HG03025 (cell line): ENCODE data around the gene KCNG2.

Experiments
- ATAC-seq: cut with Tn5 transposase; IDR thresholded peaks from one replicate; pipeline ENCODE4 v1.9.1; 2021; ENCODE audit warnings: mild to moderate bottlenecking, moderate library complexity; ENCODE audit not compliant: unreplicated experiment, low FRiP score

KCNG2 gene

DNA sequence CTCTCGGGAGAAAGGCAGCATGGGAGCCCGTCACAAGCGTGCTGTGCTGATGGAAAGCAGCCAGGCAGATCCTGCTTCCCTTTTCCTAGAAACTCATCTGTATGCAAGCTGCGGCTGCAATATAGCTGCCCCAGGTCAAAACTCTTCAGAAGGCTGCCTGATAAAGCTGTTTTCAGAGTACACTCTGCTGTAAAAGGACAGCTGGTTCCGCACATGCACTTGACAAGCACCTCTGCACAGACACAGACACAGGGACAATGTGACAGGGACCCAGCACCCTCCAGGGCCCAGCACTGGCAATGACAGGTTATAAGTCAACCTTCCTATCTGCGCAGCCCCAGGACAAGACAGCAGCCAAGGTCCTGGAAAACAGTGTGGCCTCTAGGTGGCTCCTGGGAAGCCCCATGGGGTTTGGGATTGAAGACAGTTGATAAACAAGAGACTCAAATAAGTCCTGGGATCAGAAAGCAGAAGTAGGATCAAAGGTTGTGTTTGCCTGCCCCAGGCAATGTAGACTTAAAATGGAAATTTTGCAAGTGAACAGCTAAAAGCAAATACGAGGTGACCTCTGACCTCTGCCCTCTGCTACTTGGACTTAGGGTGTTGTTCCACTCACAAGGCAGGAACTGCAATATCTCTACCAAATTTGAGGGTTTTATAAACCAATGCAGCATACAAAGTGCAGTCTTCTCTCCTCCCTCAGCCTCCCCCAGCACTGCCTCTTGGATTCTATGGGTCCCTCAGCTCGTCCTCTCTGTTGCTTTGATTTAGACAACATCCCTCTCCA lies 136.8 kb downstream of the KCNG2 start:
- ATAC-seq: no peak

DNA sequence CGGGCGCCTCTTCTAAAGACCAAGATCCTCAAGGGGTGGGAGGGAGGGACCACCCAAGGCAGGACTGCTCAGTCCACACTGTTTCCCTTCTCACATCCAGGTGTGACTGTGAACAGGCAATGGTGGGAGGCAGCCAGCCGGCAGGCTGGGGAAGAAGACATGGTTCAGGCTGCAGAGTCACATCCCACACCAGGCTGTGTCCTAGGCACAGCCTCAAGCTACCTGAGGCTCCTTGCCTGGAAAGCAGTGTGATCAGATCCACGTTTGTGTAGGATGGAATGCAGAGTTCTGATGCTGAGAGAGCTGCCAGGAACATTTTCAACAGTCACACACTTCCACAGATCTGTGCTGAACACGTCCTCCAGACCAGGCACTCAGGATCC lies 137.4 kb downstream of the KCNG2 start:
- ATAC-seq: no peak

DNA sequence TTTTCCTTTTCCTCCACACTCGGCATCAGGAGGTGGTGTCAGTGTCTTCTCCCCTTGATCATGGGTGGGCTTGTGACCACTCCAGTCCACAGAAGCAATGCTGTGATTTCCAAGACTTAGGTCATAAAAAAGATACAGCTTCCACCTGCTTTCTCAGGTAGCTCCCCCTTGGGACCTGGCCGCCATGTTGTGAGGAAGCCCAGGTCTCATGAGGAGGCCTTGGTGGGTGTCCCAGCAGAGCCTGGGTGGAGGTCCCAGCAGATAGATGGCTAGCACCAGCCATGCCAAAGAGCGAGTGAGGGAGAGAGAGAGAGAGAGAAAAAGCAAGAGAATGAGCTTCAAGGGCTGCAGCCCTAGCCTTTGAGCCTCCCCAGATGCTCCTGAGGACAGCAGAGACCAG lies 137.8 kb downstream of the KCNG2 start:
- no peak for ATAC-seq

DNA sequence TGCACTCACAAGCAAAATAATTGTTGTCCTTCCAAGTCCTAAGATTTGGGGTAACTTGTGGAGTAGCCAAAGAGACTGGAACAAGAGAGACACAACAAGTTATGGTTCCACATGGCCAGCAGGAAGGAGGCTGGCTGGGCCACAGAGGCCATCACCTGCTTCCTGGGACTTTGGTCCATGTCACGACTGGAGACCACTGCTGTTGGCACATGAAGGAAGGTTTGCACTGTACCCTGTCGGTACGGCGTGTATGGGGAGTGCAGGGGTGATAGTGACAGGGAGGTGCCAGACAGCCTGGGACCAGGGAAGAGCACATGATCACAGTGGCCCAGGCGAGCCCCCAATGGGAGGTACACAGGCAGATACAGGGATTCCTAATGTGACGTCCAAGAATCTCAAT lies 138.2 kb downstream of the KCNG2 start:
- no peak for ATAC-seq

DNA sequence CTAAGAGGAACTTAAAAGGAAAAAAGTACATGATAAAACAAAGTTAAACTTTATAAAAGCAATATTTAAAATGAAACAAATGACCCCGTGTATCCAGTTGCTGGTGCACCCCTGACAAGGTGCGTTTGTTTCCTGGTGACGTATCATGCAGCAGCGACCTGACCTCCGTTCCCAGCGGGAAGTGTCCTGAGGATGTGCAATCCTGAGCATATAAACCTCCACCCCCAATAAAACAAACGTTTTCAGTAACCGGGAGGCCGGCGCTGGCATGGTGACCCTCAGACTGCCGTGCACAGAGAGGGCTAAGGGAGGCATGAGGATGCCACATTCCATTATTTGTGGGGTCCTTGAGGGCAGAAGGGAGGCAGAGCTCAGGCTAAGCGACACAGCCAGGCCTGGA lies 138.9 kb downstream of the KCNG2 start:
- no peak for ATAC-seq

DNA sequence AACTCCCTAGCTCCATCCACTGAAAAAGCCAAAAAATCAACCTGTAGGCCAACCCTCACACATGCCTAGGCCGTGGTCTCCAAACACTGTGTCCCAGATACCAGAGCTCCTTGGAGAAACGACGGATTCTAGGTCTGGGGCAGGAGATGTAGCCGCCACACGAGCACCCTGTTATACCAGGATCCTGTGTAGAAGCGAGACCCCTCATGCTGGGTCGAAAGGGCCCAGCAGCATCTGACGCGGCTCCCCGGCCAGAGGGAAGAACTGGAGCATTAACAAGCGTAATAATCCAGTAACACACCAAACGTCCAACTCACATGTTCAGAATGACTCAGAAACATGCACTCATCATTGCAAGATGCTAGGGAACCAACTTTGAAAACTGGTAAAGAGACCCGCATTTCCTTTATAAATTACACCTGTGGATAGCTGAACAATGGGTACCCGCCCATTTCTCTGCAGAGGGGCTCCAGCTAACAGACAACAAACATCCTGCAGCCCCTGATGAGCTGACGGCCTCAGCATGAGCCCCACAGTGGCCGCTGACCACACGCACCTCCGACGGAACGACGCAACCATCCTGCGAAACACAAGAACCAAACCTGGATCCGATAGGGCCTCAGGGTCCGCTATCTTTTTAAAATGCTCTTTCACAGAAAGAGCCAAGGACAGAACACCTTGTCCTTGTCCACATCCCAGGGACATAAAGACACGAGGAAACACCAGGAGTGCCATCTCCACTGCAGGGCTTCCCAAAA lies 139.5 kb downstream of the KCNG2 start:
- no peak for ATAC-seq

DNA sequence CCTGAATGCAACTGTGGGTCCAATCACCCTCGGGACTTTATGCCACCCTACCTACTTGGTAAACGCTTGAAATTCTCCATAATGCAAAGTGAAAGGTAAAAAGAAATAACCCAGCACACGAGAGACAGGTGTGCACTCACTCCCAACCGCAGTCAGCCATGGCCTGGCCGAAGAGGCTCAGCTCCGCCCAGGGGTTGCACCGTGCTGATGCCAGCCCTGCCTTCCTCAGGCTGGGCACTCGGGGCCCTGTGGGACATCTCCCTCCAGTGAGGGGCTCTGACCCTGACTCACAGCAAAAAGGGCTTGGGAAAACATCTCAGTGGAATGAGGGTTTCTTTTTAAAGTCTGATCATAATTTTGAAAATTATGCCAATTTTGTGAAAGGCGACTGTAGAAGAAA lies 140.5 kb downstream of the KCNG2 start:
- no peak for ATAC-seq

DNA sequence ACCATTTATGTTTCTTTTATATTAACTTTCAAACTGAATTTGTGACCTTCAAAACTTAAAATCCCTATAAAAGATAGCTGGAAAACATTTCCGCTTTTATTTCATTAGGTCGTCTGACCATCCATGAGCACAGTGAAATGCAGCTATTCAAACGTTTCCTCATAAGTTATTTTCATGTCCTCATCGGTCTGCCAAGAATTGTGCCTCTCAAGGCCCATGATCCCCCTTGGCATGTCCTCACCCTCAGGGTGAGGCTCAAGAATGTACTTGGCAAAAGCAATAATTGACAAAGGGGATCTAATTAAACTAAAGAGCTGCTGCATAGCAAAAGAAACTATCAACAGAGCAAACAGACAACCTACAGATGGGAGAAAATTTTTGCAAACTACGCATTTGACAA lies 141.4 kb downstream of the KCNG2 start:
- ATAC-seq: no peak

DNA sequence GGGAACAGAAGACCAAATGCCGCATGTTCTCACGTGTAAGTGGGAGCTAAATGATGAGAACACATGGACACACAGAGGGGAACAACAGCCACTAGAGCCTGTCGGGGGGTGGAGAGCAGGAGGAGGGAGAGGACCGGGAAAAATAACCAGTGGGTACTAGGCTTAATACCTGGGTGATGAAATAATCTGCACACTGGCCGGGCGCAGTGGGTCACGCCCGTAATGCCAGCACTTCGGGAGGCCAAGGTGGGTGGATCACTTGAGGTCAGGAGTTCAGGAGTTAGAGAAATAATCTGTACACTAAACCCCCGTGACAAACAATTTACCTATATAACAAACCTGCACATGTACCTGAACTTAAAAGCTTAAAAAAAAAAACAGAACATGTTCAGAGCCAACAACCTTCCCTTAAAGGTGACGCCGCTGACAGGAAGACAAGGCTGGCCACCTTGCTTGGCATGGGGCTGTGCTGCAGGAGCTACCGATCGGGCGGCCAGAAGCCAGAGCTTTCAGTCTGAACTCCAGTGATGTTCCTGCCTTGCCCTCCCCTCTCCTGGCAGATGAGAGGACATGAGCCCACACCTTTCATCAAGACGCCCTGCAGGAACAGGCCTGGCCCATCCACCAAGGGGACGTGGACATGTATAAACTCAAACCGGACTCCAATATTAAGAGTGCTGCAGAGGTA lies 142.5 kb downstream of the KCNG2 start:
- no peak for ATAC-seq

DNA sequence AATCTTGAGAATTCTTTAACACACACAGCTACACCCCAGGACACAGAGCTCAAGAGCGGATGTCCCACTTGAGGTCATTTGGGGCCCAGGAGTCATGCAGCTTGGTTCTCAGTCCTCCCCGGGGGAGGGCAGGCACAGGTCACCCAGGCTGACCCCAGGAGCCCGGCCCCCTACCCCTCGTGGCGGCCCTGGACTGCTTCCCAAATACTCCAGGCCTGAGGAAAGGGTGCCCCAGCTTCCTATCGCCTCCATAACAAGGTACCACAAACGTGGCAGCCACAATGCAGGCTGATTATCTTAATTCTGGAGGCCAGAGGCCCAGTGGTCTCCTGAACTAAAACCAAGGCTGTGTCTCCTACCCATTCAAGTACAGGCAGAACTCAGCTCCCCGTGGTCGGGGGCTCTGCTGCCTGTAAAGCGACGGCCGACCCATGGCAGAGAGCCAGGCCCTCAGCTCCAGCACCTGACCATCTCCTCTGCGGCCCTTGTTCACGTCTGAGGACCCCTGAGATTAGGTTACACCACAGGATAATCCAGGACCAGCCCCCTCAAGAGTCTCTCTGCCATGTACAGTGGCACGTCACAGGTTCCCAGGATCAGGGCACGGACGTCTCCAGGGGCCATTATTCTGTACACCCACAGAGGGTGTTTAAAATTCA lies 143.2 kb downstream of the KCNG2 start:
- no peak for ATAC-seq

DNA sequence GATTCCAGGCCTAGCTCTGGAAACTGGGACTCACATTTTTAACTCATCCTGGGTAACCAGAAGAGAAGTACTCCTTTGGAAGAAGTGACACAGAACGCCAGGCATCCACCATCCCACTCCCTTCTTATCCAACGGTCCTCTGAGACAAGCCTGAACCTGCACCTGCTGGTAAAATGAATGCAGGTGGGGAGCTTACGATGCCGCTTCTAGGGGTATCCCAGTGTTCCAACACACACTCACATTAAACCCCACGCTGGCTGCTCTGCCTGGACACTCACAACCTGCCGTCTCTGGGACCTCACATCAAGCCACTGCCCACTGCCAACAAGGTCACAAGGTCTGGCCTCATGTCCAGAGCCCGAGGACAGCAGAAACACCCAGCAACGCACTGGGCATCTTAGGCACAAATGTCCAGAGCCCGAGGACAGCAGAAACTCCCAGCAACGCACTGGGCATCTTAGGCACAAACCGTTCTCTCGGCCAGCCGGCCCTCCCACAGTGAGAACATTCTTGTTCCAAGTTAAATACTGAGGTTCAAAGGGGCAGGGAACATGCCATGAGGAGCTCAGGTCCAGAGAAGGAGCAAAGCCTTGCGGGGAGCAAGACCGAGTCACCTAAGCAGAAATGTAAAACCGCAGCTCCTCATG lies 143.9 kb downstream of the KCNG2 start:
- no peak for ATAC-seq

DNA sequence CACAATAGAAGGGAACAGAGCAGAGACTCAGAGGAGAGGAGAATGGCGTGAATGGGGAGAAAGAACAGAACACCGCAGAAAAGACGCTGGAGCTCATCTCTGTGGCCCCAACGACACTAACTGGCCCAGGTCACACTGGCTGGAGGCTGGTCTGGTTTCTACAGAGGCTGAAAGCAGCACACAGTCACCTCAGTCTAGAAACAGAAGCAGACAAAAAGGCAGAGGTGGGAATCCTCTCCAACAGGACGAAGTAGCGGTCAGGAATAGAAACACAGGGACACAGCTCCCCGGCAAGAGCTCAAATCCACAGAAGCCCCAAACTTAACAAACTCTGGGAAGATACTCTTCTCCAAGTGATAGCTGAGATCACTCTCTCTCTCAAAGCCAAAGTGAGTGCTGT lies 144.5 kb downstream of the KCNG2 start:
- ATAC-seq: no peak

DNA sequence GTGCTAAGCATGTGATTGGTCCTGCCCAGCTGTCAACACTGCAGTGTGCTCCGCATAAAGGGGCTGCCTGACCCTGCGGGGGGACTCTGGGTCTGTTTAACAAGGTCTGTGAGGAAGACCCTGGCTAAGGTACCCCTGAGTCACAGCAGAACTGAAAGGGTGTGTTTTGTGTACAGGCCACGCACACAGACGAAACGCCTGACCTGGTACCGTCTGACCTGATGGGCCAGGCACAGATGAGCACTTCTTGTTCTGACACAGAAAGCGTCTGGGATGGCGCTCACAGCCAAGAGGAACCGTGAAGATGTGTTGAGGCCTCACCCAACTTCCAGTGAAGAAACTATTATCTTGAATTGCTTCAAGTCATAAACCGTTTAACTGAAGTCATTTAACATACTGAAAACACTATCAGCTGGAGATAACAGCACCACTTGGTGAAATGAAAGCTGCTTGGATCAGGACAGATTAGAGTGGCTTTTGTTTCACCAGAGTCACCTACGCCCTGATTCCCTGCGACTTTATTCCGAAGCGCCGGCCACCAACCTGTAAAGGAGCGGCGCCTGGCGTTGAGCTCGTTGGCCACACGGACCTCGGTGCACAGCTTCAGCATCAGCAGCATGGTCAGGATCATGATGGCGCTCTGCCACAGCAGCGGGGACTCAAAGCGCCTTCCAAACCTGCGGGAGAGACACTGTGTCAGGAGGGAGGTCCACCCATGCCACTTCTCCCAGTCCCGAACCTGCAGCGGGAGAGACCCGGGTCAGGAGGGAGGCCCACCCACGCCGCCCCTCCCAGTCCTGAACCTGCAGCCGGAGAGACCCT lies 145.3 kb downstream of the KCNG2 start:
- ATAC-seq: no peak

DNA sequence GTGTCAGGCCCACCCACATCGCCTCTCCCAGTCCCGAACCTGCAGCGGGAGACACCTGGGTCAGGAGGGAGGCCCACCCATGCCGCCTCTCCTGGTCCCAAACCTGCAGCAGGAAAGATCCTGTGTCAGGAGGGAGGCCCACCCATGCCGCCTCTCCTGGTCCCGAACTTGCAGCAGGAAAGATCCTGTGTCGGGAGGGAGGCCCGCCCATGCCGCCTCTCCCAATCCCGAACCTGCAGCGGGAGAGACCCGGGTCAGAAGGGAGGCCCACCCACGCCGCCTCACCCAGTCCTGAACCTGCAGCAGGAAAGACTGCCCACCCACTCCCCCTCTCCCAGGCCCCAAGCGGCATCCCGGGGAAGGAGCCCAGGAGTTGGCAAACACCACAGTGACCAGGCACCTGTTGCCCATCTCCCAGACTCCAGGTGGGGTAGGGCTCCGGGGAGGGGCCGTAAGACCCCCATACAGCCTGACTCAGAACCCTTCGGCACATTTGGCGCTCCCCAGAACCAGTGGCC lies 145.9 kb downstream of the KCNG2 start:
- ATAC-seq: no peak

DNA sequence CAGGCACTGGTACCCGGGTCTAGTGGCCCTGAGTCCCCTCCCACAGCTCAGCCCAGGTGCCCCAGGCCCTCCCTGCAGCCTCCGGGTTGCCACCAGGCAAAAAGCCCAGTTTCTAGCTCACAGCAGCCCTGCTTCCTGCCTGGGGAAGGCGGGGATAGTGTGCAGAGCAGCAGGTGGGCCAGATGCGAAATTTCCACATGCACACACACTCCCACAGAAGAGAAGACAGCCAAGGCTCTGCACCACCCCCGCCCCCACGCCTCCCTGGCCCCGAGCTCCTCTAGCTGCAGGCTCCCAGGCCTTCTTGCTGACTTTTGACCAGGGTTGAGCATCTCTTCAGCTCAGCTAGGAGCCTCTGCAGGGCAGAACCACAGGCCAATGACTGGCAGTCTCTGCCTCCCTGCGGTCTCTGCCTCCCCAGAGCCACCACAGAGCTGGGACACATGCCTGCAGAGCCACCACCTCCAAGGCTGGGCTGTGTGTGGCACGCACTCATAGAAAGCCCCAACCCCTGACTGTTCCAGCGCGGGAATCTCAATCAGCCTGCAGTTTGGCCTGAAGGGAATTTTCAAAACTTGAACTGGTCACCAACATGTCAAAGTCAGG lies 146.5 kb downstream of the KCNG2 start:
- ATAC-seq: no peak

DNA sequence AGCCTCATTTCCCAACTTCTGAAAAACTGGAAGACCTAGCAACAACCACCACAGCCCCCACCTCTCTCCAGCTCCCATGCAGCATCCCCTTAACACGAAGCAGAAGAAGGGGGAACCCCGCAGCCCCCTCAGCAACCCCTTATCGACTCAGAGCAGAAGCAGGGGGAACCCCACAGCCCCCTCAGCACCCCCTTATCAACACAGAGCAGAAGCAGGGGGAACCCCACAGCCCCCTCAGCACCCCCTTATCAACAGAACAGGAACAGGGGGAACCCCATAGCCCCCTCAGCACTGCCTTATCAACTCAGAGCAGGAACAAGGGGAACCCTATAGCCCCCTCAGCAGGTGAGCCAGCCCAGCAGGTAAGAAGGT lies 147.0 kb downstream of the KCNG2 start:
- no peak for ATAC-seq

DNA sequence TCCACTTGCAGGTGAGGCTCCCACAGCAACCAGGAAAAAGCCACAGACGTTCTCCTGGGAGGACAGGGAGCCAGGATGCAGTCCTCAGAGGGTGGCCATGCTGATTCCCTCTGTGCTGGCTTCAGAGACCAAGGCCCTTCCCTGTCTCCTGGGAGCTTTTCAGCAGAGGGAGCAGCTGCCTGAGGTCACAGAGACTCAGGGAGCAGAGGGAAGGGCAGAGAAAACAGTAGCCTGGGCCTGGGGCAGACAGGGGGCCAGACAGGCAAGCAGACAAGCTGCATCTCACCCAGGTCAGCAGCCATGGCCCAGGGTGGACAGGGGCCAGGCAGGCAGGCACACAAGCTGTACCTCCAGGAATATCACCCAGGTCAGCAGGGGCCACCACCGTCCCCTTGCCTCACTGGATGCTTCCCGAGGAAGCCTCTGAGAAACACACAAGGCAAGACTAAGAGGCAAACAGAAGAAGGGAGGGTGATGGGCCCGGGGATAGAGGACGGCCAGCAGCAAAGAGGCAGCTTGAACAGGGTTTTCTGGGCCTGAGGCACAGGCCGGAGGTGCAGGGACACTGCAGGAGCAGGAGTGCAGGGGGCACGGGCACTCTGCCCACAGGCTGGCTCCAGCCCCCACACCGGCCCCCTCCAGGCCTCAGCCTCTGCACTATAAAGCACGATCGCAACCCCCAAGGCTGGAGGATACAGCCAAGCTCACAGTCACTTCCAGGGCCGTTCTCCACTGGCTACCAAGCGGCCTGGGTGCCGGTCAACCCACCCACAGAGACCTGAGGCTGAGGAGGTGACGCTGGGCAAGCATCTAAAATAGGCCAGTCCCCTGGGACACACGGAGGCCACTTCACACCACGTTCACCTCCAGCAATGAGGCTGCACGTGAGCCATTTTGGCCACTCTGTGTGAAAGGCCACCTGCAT lies 147.6 kb downstream of the KCNG2 start:
- no peak for ATAC-seq
